Endothelial cell of umbilical vein (primary cell): ENCODE measurements around the gene SPTLC2. TPM values are rescaled to one million over a fixed set of nuclear protein-coding genes. Genes with fewer than 3 reads are reported as not detected.

Source experiments
- BruUV-seq: library from RNA; stranded (reverse); fragments of 400-500 nt; replicated peaks from 2 replicates; lab custom pipeline; 2021; lab: Mats Ljungman, UMichigan
- CTCF ChIA-PET: fragments of 300-600, 350-600 bp; sonication (Branson Sonifier 250); formaldehyde crosslinking; loops from one replicate; lab custom pipeline; 2021; ENCODE audit warnings: antibody characterized with exemption, inconsistent platforms; lab: Charles Lee
- POLR2A ChIA-PET: fragments of 300-600, 350-600 bp; sonication (Branson Sonifier 250); formaldehyde crosslinking; loops from one replicate; lab custom pipeline; 2021; ENCODE audit warnings: antibody characterized with exemption, inconsistent platforms; lab: Charles Lee
- DNase-seq: peaks from one replicate; pipeline ENCODE4 v3.0.0-alpha.2; 2011; ENCODE audit warnings: low read depth, low spot score
- FAIRE-seq: peaks from 2 replicates; lab custom pipeline; 2011; peaks lifted over from hg19 to GRCh38; lab: Jason Lieb, UNC
- H2AFZ ChIP-seq: 2 replicates; pipeline ENCODE4 v1.6.0; 2012; ENCODE audit warnings: low read depth, low read length, control low read depth, inconsistent platforms
- H3K27ac ChIP-seq: 2 replicates; pipeline ENCODE4 v1.5.1; 2011; ENCODE audit warnings: low read depth, mild to moderate bottlenecking, control low read depth, low read length, moderate library complexity; ENCODE audit not compliant: insufficient read depth
- H3K27me3 ChIP-seq, 2 experiments: 2 replicates each; pipeline versions ENCODE4 v1.6.0 to v1.6.1; 2011; ENCODE audit warnings: low read length in 2 of 2, mixed read lengths in 1 of 2; ENCODE audit not compliant: control insufficient read depth in 2 of 2, insufficient read depth in 2 of 2
- H3K36me3 ChIP-seq, 2 experiments: 2 replicates in 1 of 2; 3 replicates in 1 of 2; pipeline ENCODE4 v1.5.1; 2011; ENCODE audit warnings: low read length in 2 of 2, mild to moderate bottlenecking in 1 of 2, moderate library complexity in 1 of 2; ENCODE audit not compliant: control insufficient read depth in 2 of 2, insufficient read depth in 2 of 2; ENCODE audit errors: extremely low read depth in 1 of 2
- H3K4me1 ChIP-seq: 3 replicates; pipeline ENCODE4 v1.5.1; 2011; ENCODE audit warnings: mild to moderate bottlenecking, low read length; ENCODE audit not compliant: control insufficient read depth, insufficient read depth; ENCODE audit errors: extremely low read depth
- H3K4me2 ChIP-seq: 2 replicates; pipeline ENCODE4 v1.6.1; 2011; ENCODE audit warnings: low read length, control low read depth, mixed read lengths; ENCODE audit not compliant: insufficient read depth
- H3K4me3 ChIP-seq, 3 experiments: fragments of 200-600 bp in 1 of 3; sonication (generic), shearing (Covaris generic) in 1 of 3; replicated peaks in 1 of 3; 2 replicates each; pipeline ENCODE4 v1.5.1; 2011 to 2016; ENCODE audit warnings: control low read depth in 3 of 3, low read length in 3 of 3, mild to moderate bottlenecking in 2 of 3, inconsistent platforms in 1 of 3, low read depth in 1 of 3, moderate library complexity in 1 of 3; ENCODE audit not compliant: insufficient read depth in 1 of 3
- H3K79me2 ChIP-seq: 2 replicates; pipeline ENCODE4 v1.6.0; 2012; ENCODE audit warnings: low read length, inconsistent platforms; ENCODE audit not compliant: control insufficient read depth, insufficient read depth
- H3K9ac ChIP-seq: replicated peaks from 2 replicates; pipeline ENCODE3; 2011; ENCODE audit warnings: low read length, control low read depth; ENCODE audit not compliant: insufficient read depth; ENCODE audit errors: extremely low read depth
- H3K9me1 ChIP-seq: replicated peaks from 3 replicates; pipeline ENCODE4 v1.6.0; 2011; ENCODE audit warnings: mild to moderate bottlenecking, low read length; ENCODE audit not compliant: control insufficient read depth, insufficient read depth; ENCODE audit errors: extremely low read depth
- H3K9me3 ChIP-seq: replicated peaks from 2 replicates; pipeline ENCODE4 v1.5.1; 2012; ENCODE audit warnings: low read length, inconsistent platforms; ENCODE audit not compliant: control insufficient read depth, insufficient read depth
- H4K20me1 ChIP-seq: replicated peaks from 2 replicates; pipeline ENCODE3; 2011; ENCODE audit warnings: mild to moderate bottlenecking, low read length; ENCODE audit not compliant: control insufficient read depth, insufficient read depth; ENCODE audit errors: extremely low read depth
- CTCF ChIP-seq, 2 donors: IDR thresholded peaks; 1 replicate in 1 of 2; 2 replicates in 1 of 2; pipeline ENCODE4 v1.5.1; 2011; ENCODE audit warnings: low read length in 2 of 2, mild to moderate bottlenecking in 2 of 2, moderate library complexity in 2 of 2, control low read depth in 1 of 2, inconsistent platforms in 1 of 2, low read depth in 1 of 2; ENCODE audit not compliant: insufficient read depth in 1 of 2; ENCODE audit errors: extremely low read depth in 1 of 2
- EZH2 ChIP-seq: IDR thresholded peaks from 2 replicates; pipeline ENCODE4 v1.6.1; 2012; ENCODE audit warnings: borderline replicate concordance, low read depth, mild to moderate bottlenecking, moderate library complexity, low read length, inconsistent platforms; ENCODE audit not compliant: severe bottlenecking
- FOS ChIP-seq: IDR thresholded peaks from 2 replicates; pipeline ENCODE4 v1.6.1; 2011; ENCODE audit warnings: mild to moderate bottlenecking, low read length, moderate library complexity, borderline replicate concordance; ENCODE audit not compliant: insufficient read depth
- GATA2 ChIP-seq: IDR thresholded peaks from 2 replicates; pipeline ENCODE4 v1.7.0; 2011; ENCODE audit warnings: low read depth, mild to moderate bottlenecking, moderate library complexity, mixed read lengths, low read length; ENCODE audit not compliant: insufficient read length, insufficient read depth
- JUN ChIP-seq: IDR thresholded peaks from 2 replicates; pipeline ENCODE4 v1.6.1; 2011; ENCODE audit warnings: borderline replicate concordance, low read depth; ENCODE audit not compliant: insufficient read length, insufficient read depth
- MAX ChIP-seq: IDR thresholded peaks from 2 replicates; pipeline ENCODE4 v1.6.1; 2011; ENCODE audit not compliant: insufficient read depth, insufficient read length
- MYC ChIP-seq: IDR thresholded peaks from one replicate; pipeline ENCODE4 v1.6.1; 2011; ENCODE audit warnings: mild to moderate bottlenecking, low read depth, low read length
- POLR2A ChIP-seq: IDR thresholded peaks from 2 replicates; pipeline ENCODE4 v1.6.1; 2012; ENCODE audit warnings: low read depth, mild to moderate bottlenecking, control low read depth, low read length
- POLR2AphosphoS5 ChIP-seq: IDR thresholded peaks from 2 replicates; pipeline ENCODE4 v1.6.1; 2012; ENCODE audit warnings: low read depth, mild to moderate bottlenecking, control low read depth, low read length, moderate library complexity; ENCODE audit not compliant: insufficient read depth
- dilution Hi-C: fragments of 300-500 bp; cut with MboI; formaldehyde crosslinking; loops from one replicate; pipeline ENCODE4 v1.15.0; 2019; ENCODE audit warnings: low sequenced_read_pairs; ENCODE audit not compliant: extremely low pct_ligation_motif_present
- intact Hi-C: fragments of 100-400 bp; cut with micrococcal nuclease; formaldehyde crosslinking; loops from one replicate; pipeline ENCODE4 v1.10.0; 2022
- polyA plus RNA-seq, 4 experiments: library from polyadenylated mRNA; depleted of rRNA in 3 of 4; stranded (reverse) in 3 of 4; unstranded in 1 of 4; fragments of >200 nt; gene quantifications; 2 replicates each; pipeline versions ENCODE4 v1.2.1 to v1.2.3, GENCODE V29; 2011 to 2012; ENCODE audit warnings: missing spikeins in 1 of 4
- total RNA-seq: library from RNA; stranded (reverse); gene quantifications from 2 replicates; pipeline ENCODE4 v1.2.3, GENCODE V29; 2021

The SPTLC2 gene
- total and polyA plus RNA-seq, 2 donors (not counting 3 experiments of a cell fraction or from before 2014, with no cell fraction given): 19.1 to 71.3 TPM

GRCh38 chr14:77516126-77516525 lies 100.3 kb downstream of the SPTLC2 start:
- H2AFZ ChIP-seq: no peak overlapping the region
- BruUV-seq: no TSS peak
- TF ChIP-seq CTCF (IDR thresholded peaks at IDR 0.05; ENCODE audit: extremely low read depth in 1 of 2, insufficient read depth in 1 of 2, low read depth in 1 of 2, low read length in 2 of 2) (no peak), POLR2A (no peak), GATA2 (no peak), EZH2 (no peak), MYC (no peak), FOS (no peak), POLR2AphosphoS5 (no peak), JUN (no peak), MAX (no peak)
- no peaks in the 10 kb centered on the region for H4K20me1 ChIP-seq
- dilution Hi-C loops: no loop called here
- peaks cover 10 to 15% of the 10 kb centered on the region in 2 experiments for H3K36me3 ChIP-seq
- DNase-seq (no peak), FAIRE-seq (no peak)
- ChIA-PET CTCF (interaction anchor here (3.0 kb wide), 1 partner anchor 57 kb away, joined by 10 read pairs; no protein-coding TSS in a partner anchor), POLR2A (no interaction called here)
- no peak overlapping the region for H3K9ac ChIP-seq
- no peak overlapping the region for H3K4me3 ChIP-seq
- H3K27me3 ChIP-seq: no peaks in the 10 kb centered on the region
- H3K27ac ChIP-seq: no peak overlapping the region
- H3K9me1 ChIP-seq: no peaks in the 10 kb centered on the region
- H3K79me2 ChIP-seq: no peaks in the 10 kb centered on the region
- H3K4me2 ChIP-seq: no peak overlapping the region
- intact Hi-C loops: no loop called here
- H3K9me3 ChIP-seq: no peaks in the 10 kb centered on the region
- H3K4me1 ChIP-seq: no peaks in the 10 kb centered on the region
